HCT116 (cell line): ENCODE results near the gene CLEC3B. TPM values are rescaled to one million over a fixed set of nuclear protein-coding genes. Genes with fewer than 3 reads are reported as not detected.

Source experiments
- ATAC-seq: fragments of 200-7000 bp; cut with Tn5 transposase; 2 replicates; pipeline ENCODE4 v1.9.1; 2020; ENCODE audit warnings: mild to moderate bottlenecking, moderate library complexity
- BruUV-seq: library from RNA; stranded (reverse); fragments of 400-500 nt; replicated peaks from 2 replicates; lab custom pipeline; 2021; lab: Mats Ljungman, UMichigan
- CTCF ChIA-PET: fragments of 300-600 bp; sonication (Branson Sonifier 250); formaldehyde crosslinking; loops from one replicate; lab custom pipeline; 2021; ENCODE audit warnings: antibody characterized with exemption; lab: Charles Lee
- POLR2A ChIA-PET: fragments of 300-600, 350-600 bp; sonication (Branson Sonifier 250); formaldehyde crosslinking; loops from one replicate; lab custom pipeline; 2021; ENCODE audit warnings: antibody characterized with exemption; lab: Charles Lee
- RAD21 ChIA-PET, 2 experiments: fragments of 300-600 bp; sonication (Branson Sonifier 250); formaldehyde crosslinking; loops; one replicate each; lab custom pipeline; 2023; ENCODE audit warnings: low total read pairs in 2 of 2; ENCODE audit not compliant: uncharacterized antibody in 2 of 2, unreplicated experiment in 2 of 2, low non-redundant PET in 1 of 2; lab: Charles Lee
- DNase-seq: peaks from one replicate; pipeline ENCODE4 v3.0.0-alpha.2; 2010; ENCODE audit warnings: low read depth, low spot score
- H2AFZ ChIP-seq: fragments of 200-600 bp; shearing (Covaris generic), sonication (generic); 2 replicates; pipeline ENCODE4 v1.6.1; 2017; ENCODE audit warnings: low read depth, mixed run types, mixed read lengths, antibody characterized with exemption, low read length; ENCODE audit not compliant: poor library complexity, severe bottlenecking
- H3K27ac ChIP-seq: 2 replicates; pipeline ENCODE4 v1.5.1; 2012; ENCODE audit warnings: low read depth, low read length
- H3K27me3 ChIP-seq: fragments of 200-600 bp; sonication (generic); 2 replicates; pipeline ENCODE4 v1.6.1; 2016; ENCODE audit warnings: mixed run types, low read length, mixed read lengths; ENCODE audit not compliant: insufficient read depth
- H3K36me3 ChIP-seq, 2 experiments: fragments of 200-500 bp in 1 of 2; fragments of 200-600 bp in 1 of 2; sonication (Bioruptor generic) in 1 of 2; sonication (generic) in 1 of 2; 2 replicates each; pipeline versions ENCODE4 v1.5.1 to v1.6.1; 2014 to 2016; ENCODE audit warnings: low read length in 2 of 2, inconsistent platforms in 1 of 2, mixed read lengths in 1 of 2, mixed run types in 1 of 2; ENCODE audit not compliant: insufficient read depth in 2 of 2, control insufficient read depth in 1 of 2
- H3K4me1 ChIP-seq, 2 experiments: fragments of 200-600 bp in 1 of 2; sonication (generic) in 1 of 2; 2 replicates each; pipeline versions ENCODE4 v1.5.1 to v1.6.1; 2012 to 2017; ENCODE audit warnings: low read length in 2 of 2, inconsistent platforms in 1 of 2, mild to moderate bottlenecking in 1 of 2, mixed read lengths in 1 of 2, mixed run types in 1 of 2, moderate library complexity in 1 of 2; ENCODE audit not compliant: insufficient read depth in 2 of 2, control insufficient read depth in 1 of 2
- H3K4me2 ChIP-seq: fragments of 200-600 bp; sonication (generic); 2 replicates; pipeline ENCODE4 v1.6.1; 2017; ENCODE audit warnings: mixed run types, low read length, mixed read lengths
- H3K4me3 ChIP-seq, 2 experiments: fragments of 200-600 bp in 1 of 2; sonication (generic) in 1 of 2; replicated peaks in 1 of 2; 2 replicates each; pipeline ENCODE4 v1.5.1; 2011 to 2016; ENCODE audit warnings: low read length in 2 of 2, control low read depth in 1 of 2, low read depth in 1 of 2, mild to moderate bottlenecking in 1 of 2, mixed read lengths in 1 of 2, mixed run types in 1 of 2
- H3K79me2 ChIP-seq: fragments of 200-600 bp; sonication (generic); 2 replicates; pipeline ENCODE4 v1.6.1; 2017; ENCODE audit warnings: mild to moderate bottlenecking, mixed run types, low read length, moderate library complexity, mixed read lengths; ENCODE audit not compliant: insufficient read depth
- H3K9ac ChIP-seq: fragments of 200-600 bp; sonication (generic); 2 replicates; pipeline ENCODE4 v1.6.1; 2016; ENCODE audit warnings: low read length, mixed read lengths
- H3K9me2 ChIP-seq: fragments of 200-600 bp; sonication (generic), shearing (Covaris generic); 2 replicates; pipeline ENCODE4 v1.6.1; 2017; ENCODE audit warnings: mixed run types, mild to moderate bottlenecking, moderate library complexity; ENCODE audit not compliant: insufficient read depth
- H3K9me3 ChIP-seq, 2 experiments: fragments of 200-500 bp in 1 of 2; fragments of 200-600 bp in 1 of 2; sonication (Bioruptor generic) in 1 of 2; sonication (generic) in 1 of 2; 2 replicates each; pipeline ENCODE4 v1.6.1; 2014 to 2017; ENCODE audit warnings: low read length in 2 of 2, mixed read lengths in 2 of 2, inconsistent platforms in 1 of 2, low read depth in 1 of 2, mild to moderate bottlenecking in 1 of 2, mixed run types in 1 of 2, moderate library complexity in 1 of 2; ENCODE audit not compliant: control insufficient read depth in 1 of 2, insufficient read depth in 1 of 2
- H4K20me1 ChIP-seq: fragments of 200-600 bp; sonication (generic), shearing (Covaris generic); 2 replicates; pipeline ENCODE4 v1.6.1; 2017; ENCODE audit warnings: mixed run types, mild to moderate bottlenecking, moderate library complexity; ENCODE audit not compliant: insufficient read depth
- EGR1 ChIP-seq: IDR thresholded peaks from 2 replicates; pipeline ENCODE4 v1.6.1; 2012; ENCODE audit warnings: low read depth
- EZH2 ChIP-seq: fragments of 200-600 bp; sonication (generic); IDR thresholded peaks from 2 replicates; pipeline ENCODE4 v1.6.1; 2017; ENCODE audit warnings: antibody characterized with exemption, mixed run types
- POLR2A ChIP-seq: IDR thresholded peaks from 2 replicates; pipeline ENCODE4 v1.7.0; 2011; ENCODE audit warnings: borderline replicate concordance; ENCODE audit not compliant: insufficient read depth, insufficient read length; ENCODE audit errors: extremely low read depth
- RAD21 ChIP-seq: IDR thresholded peaks from 2 replicates; pipeline ENCODE4 v1.6.1; 2012; ENCODE audit warnings: low read depth, mild to moderate bottlenecking
- REST ChIP-seq: IDR thresholded peaks from 2 replicates; pipeline ENCODE4 v1.6.1; 2012; ENCODE audit warnings: low read depth
- SP1 ChIP-seq: IDR thresholded peaks from 2 replicates; pipeline ENCODE4 v1.6.1; 2012; ENCODE audit warnings: low read depth
- TCF7L2 ChIP-seq: IDR thresholded peaks from 2 replicates; pipeline ENCODE4 v1.7.0; 2011; ENCODE audit warnings: borderline replicate concordance, inconsistent platforms; ENCODE audit not compliant: insufficient read depth, insufficient read length; ENCODE audit errors: extremely low read depth
- YY1 ChIP-seq: IDR thresholded peaks from 2 replicates; pipeline ENCODE4 v1.6.1; 2011; ENCODE audit warnings: low read length, low read depth, moderate library complexity, mild to moderate bottlenecking; ENCODE audit not compliant: insufficient replicate concordance; ENCODE audit errors: extremely low read depth
- ZNF274 ChIP-seq: fragments of 200-500 bp; sonication (Bioruptor generic); IDR thresholded peaks from 2 replicates; pipeline ENCODE4 v1.6.1; 2014; ENCODE audit warnings: mild to moderate bottlenecking, low read depth, low read length, inconsistent platforms
- intact Hi-C: fragments of 100-400 bp; cut with micrococcal nuclease; formaldehyde crosslinking; loops from 2 replicates; pipeline ENCODE4 v1.10.0; 2022
- total RNA-seq: library from RNA; stranded (reverse); gene quantifications from one replicate; pipeline ENCODE4 v1.2.1, GENCODE V29; 2021; ENCODE audit not compliant: unreplicated experiment

The CLEC3B gene
- total RNA-seq, 1 experiment from 2014 or later = 0.57 TPM

- no peak for TF ChIP-seq REST
- TF ChIP-seq EGR1 = no peak
These were observed 9.2 kb upstream of the CLEC3B start (continued) for GRCh38 chr3:45016916-45017315.

- no peaks in the 10 kb centered on the region for H4K20me1 ChIP-seq
- DNase-seq (no peak), ATAC-seq (no peak)
- POLR2A ChIA-PET = no interaction called here
- H3K9me3 ChIP-seq = no peaks in the 10 kb centered on the region
- no peaks in the 10 kb centered on the region for H3K9me2 ChIP-seq
- no peaks in the 10 kb centered on the region for H3K4me1 ChIP-seq
- BruUV-seq = no TSS peak
- intact Hi-C loops = no loop called here
- 0 out of 4 replicates have a peak, but pooled peaks cover 2% of the 10 kb centered on the region in 2 experiments for H3K36me3 ChIP-seq
- no peak overlapping the region for H2AFZ ChIP-seq
- RAD21 ChIA-PET = no interaction called here
- CTCF ChIA-PET = no interaction called here
- no peaks in the 10 kb centered on the region for H3K79me2 ChIP-seq
- H3K27me3 ChIP-seq = no peaks in the 10 kb centered on the region
- H3K27ac ChIP-seq = no peak overlapping the region
- H3K4me2 ChIP-seq = no peak overlapping the region
- no peak overlapping the region for H3K9ac ChIP-seq
- no peak overlapping the region for H3K4me3 ChIP-seq
- TF ChIP-seq TCF7L2 (no peak), RAD21 (no peak), SP1 (no peak), YY1 (no peak), ZNF274 (no peak), EZH2 (no peak), POLR2A (no peak)
These were observed 8.3 kb upstream of the CLEC3B start for GRCh38 chr3:45017821-45018220.
